ENCODE measurements around the gene ENTHD1.
A peak's percentile ranks its signal among the peaks of the same experiment; 100 is the strongest.

ENTHD1 gene

DNA sequence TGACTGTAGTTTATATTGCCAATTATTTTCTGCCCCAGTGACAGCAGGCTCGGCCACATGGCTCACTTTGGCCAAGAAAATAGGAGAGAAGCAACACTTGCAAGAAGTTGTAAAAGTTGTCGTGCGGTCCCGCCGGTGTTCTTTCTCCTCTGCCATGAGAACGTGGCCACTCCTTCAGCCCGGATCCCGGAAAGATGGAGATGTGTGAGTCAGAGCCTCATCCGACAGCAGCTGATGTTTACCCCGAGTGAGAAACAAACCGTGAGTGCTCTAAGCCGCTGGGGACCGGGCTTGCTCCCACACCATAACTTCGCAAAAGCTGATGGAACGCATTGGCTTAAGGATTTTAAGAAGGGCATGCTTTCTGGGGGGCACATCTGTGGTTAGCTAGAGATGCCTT is 166.0 kb downstream of the ENTHD1 start:
- DNase-seq = no peak

- DNase-seq = no peak
Observed at GRCh38 chr22:39725351-39726035, 168.1 kb downstream of the ENTHD1 start.

DNA sequence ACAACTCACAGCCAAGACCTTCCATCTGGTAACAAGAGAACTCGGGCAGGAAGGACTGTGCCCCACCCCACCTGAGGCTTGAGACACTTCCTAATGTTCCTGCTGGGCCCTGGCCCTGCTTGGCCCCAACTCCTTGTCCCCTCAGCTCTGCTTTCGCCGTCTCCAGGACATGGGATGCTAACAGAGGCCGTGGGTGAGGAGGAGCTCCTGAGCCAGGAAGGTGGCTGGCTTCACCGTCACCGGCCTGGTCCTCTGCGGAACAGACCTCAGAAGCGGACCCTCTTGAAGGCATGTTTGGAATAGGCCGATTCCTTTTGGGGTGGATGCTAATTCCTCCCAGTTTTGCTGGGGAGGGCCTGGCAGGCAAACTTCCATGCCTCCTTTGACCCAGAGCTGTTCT is 168.7 kb downstream of the ENTHD1 start:
- no peak for DNase-seq

- no peak for DNase-seq
Observed at GRCh38 chr22:39724390-39724789, 169.2 kb downstream of the ENTHD1 start.

DNA sequence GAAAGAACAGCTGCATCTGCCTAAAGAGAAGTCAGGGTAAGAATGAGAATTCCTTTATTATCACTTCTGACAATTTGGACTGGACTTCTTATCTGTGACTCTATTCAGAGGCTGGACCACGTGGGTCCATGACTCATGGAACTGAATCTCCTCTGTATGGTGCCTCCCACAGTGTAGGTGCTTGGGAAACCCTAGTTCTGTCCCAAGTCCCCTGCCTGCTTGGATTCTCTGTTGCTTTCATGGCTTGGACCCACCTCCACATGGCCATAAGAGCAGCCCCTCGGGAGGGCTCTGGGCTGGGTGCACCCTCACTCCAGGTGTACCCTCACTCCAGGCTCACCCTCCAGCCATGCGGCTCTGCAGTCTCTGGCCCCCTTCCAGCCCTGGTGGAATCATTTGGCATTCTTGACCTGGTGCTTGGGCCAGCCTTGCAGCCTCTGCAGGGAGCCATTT is 169.6 kb downstream of the ENTHD1 start:
- DNase-seq = no peak

GRCh38 chr22:39723463-39723862 is 170.1 kb downstream of the ENTHD1 start:
- no peak for DNase-seq

- DNase-seq = no peak
Observed at GRCh38 chr22:39722501-39722900, 171.1 kb downstream of the ENTHD1 start.

DNA sequence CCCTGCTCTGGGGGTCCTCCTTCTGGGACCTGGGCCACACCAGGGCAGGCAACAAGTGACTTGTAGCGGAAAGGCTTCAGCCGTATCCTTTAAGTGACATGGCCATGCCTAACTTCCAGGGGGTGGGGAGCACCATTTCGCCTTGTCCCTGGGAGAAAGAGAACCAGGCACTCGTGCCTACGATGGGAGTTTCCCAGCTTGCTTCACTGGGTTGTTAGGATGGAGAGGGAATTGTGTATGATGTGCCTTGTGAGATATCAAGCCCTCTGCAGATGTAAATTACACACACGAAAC is 171.6 kb downstream of the ENTHD1 start:
- DNase-seq = no peak

DNA sequence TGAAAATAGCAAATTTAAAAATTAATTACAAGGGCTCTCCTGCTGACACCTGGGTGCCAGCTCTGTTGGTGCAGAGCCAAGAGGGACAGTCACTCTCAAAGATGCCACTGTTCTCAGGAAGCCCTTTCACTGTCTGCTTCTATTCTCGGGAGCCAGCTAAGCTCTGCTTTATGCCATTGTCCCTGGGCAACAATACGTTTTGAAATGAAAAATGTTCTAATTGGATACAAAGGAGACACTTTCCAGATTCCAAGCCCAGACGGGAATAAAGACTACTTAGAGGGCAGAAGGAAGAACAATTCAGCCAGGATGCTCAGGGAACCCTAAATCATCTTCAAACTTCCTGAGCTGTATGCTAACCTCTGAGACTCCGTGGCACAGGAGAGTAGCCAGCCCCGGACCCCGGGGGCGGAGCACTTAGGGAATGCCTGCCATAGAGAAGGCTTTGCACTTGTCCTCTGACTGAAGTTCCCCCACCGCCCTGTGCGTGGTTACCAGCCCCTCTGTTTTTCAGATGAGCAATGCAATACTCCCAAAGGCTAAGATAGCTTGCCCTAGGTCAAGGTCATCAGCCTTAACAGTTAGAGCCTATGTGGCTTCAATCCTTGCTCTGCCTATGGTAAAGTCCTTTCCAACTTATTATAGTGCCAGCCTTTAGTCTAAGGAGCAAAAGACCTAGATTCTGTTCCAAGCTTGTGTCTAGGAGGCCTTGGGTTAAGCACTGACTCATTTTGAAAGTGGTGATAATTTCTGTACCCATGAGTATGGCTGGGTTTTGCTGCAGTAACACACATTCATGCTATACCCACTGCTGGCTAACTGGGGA is 172.1 kb downstream of the ENTHD1 start:
- peak; percentile 64 for DNase-seq

GRCh38 chr22:39719559-39720450 is 173.8 kb downstream of the ENTHD1 start:
- no peak for DNase-seq

GRCh38 chr22:39718921-39719475 is 174.6 kb downstream of the ENTHD1 start:
- no peak for DNase-seq

DNA sequence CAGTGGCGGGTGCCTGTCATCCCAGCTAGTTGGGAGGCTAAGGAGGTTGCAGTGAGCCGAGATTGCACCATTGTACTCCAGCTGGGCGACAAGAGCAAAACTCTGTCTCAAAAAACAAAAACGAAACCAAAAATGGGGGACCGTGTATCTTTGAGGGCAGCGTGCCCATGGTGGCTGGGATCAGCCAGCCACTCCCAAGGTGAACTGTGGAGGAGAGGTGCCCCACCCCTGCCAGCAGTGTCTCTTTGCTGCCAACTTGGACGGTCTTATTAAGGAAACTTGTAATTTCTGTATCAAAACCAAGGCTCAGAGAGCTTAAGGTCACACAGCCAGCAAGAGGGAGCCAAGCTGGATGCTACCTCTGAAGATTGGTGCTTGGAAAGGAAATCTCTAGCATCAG is 175.4 kb downstream of the ENTHD1 start:
- DNase-seq = no peak

GRCh38 chr22:39717099-39717498 is 176.5 kb downstream of the ENTHD1 start:
- no peak for DNase-seq

- no peak for DNase-seq
Observed at GRCh38 chr22:39716534-39716933, 177.0 kb downstream of the ENTHD1 start.

- no peak for DNase-seq
Observed at GRCh38 chr22:39715778-39716495, 177.6 kb downstream of the ENTHD1 start.

- DNase-seq = no peak
Observed at GRCh38 chr22:39714321-39714720, 179.2 kb downstream of the ENTHD1 start.

DNA sequence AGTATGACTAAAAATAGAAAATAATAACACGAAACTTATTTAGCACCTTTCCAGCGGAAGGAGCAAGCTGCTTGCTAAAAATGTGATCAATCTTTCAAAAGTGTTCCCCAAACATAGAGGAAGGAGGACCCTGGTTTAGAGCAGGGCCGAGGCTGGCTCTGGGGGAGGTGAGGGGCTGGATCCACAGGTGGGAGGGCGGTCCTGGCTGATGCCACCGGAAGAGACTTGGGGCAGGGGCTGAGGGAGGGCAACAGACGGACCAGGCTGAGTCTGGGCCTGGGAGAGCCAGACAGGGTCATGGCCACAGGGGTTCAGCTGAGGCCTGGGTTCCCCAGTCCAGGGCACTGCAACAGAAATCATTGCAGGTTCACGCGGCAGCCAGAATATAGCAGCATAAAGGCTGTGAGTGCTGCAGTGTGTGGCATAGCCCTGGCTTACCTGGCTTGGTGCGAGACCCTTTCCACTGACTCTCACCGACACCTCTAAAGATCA is 179.7 kb downstream of the ENTHD1 start:
- no peak for DNase-seq

GRCh38 chr22:39712751-39713525 is 180.6 kb downstream of the ENTHD1 start:
- DNase-seq = no peak

GRCh38 chr22:39712081-39712480 is 181.5 kb downstream of the ENTHD1 start:
- DNase-seq = no peak

GRCh38 chr22:39710380-39711150 is 183.0 kb downstream of the ENTHD1 start:
- no peak for DNase-seq

DNA sequence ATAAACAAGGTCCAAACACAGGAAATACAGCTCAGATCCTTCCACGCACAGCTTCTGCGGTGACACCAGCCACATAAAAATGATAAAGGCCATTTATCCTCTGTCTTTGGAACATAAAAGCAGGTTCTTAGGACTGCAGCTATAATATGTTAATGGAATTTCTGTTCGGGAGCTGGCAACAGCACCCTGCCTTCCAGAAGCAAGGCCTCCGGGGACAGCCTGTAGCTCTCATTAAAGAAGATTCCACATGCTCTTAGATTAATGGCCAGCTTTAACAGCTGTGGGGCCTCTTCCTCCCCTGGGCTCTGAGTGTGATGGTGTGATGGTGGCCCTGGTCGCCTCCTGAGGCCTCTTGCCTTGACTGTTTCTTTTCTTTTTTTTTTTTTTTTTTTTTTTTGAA is 185.7 kb downstream of the ENTHD1 start:
- no peak for DNase-seq

All from activated CD4-positive, alpha-beta T cell treated with anti-CD3 and anti-CD28 coated beads, Interleukin-2, amount 50 U/mL, for 16 hours (primary cell).